GM23338 (cell line): ENCODE measurements around the gene PRPF6.

Experiments used
- EZH2 ChIP-seq: fragments of 200-600 bp; sonication (generic); IDR thresholded peaks from one replicate; pipeline ENCODE4 v1.8.0; 2017; ENCODE audit warnings: antibody characterized with exemption, mild to moderate bottlenecking, low read depth; ENCODE audit not compliant: unreplicated experiment
- EZH2phosphoT487 ChIP-seq: fragments of 200-600 bp; sonication (generic); IDR thresholded peaks from one replicate; pipeline ENCODE4 v1.8.1; 2018; ENCODE audit warnings: antibody characterized with exemption; ENCODE audit not compliant: unreplicated experiment

- no peak for TF ChIP-seq EZH2phosphoT487
- no peak for TF ChIP-seq EZH2
These were observed 11.8 kb upstream of the PRPF6 start for GRCh38 chr20:63968928-63969760.
